Measurements from ENCODE around the gene IRX5. TPM values are rescaled to one million over a fixed set of nuclear protein-coding genes. Genes with fewer than 3 reads are reported as not detected.

IRX5 gene
- total and polyA plus RNA-seq, 2 of the 4 experiments (the other 2 are of a cell fraction), result not detected

GRCh38 chr16:54932021-54932660 is 1.5 kb downstream of the IRX5 start:
- Histone ChIP-seq H2BK15ac (ENCODE audit: low read depth, low read length) (no peak overlapping the region), H3K9ac (ENCODE audit: low read depth, low read length) (no peak overlapping the region), H3K79me1 (ENCODE audit: low read depth in 1 of 2, low read length in 2 of 2) (no peaks in the 10 kb centered on the region), H2BK120ac (ENCODE audit: low read depth, low read length) (no peak overlapping the region), H3K9me3 (ENCODE audit: control insufficient read depth, insufficient read depth, low read length) (peaks cover 11% of the 10 kb centered on the region; the same call in 1 of the 2 replicates), H3K9me1 (ENCODE audit: insufficient read depth, low read length) (no peaks in the 10 kb centered on the region), H2AK5ac (ENCODE audit: low read depth, low read length) (no peak overlapping the region), H3K36me3 (ENCODE audit: control insufficient read depth, insufficient read depth, low read length) (no peaks in the 10 kb centered on the region), H3K4me3 (ENCODE audit: insufficient read depth, low read depth, low read length) (no peak overlapping the region), H2BK5ac (ENCODE audit: low read depth, low read length, poor library complexity, severe bottlenecking) (no peak overlapping the region), H4K5ac (ENCODE audit: low read depth, low read length) (no peak overlapping the region), H2AFZ (replicated peaks; ENCODE audit: low read length, poor library complexity) (no peak overlapping the region), H4K20me1 (ENCODE audit: insufficient read depth, low read length) (0 out of 2 replicates have a peak, but pooled peaks cover 4% of the 10 kb centered on the region), H3K18ac (ENCODE audit: low read depth, low read length) (no peak overlapping the region), H3K14ac (replicated peaks; ENCODE audit: low read depth, low read length) (no peak overlapping the region), H3K4ac (ENCODE audit: low read depth, low read length) (no peak overlapping the region), H3K27ac (ENCODE audit: insufficient read depth, low read length) (no peak overlapping the region), H2AK9ac (replicated peaks; ENCODE audit: low read depth, low read length, poor library complexity) (no peak overlapping the region), H4K8ac (ENCODE audit: low read depth in 2 of 2, low read length in 2 of 2) (no peak overlapping the region), H2BK20ac (ENCODE audit: low read depth, low read length) (no peak overlapping the region), H4K91ac (ENCODE audit: insufficient read depth, low read depth, low read length) (no peak overlapping the region), H3K4me1 (ENCODE audit: control insufficient read depth, insufficient read depth, low read length) (no peaks in the 10 kb centered on the region), H3K27me3 (ENCODE audit: control insufficient read depth, insufficient read depth, low read length) (peaks cover 64% of the 10 kb centered on the region), H3K23ac (ENCODE audit: low read depth, low read length) (no peak overlapping the region), H3K4me2 (ENCODE audit: low read depth, low read length) (no peak overlapping the region), H3K56ac (ENCODE audit: extremely low read depth, insufficient read depth, low read length) (no peak overlapping the region)
- no TSS peak for BruUV-seq (replicated peaks)
- 0% methylated on average over 6 of the region's 48 CpGs; no CpG with 5 or more reads in 1 of the 2 experiments for WGBS, 2 experiments (ENCODE audit: extremely low coverage in 2 of 2, insufficient read length in 1 of 2)
- ChIA-PET POLR2A (ENCODE audit: unreplicated experiment) (no interaction called here), CTCF (no interaction called here)
- intact Hi-C loops (cut with micrococcal nuclease), result loop anchor here (10.0 kb wide), 1 partner anchor 647 kb away; the partner anchor contains the start of gene IRX3
- in situ Hi-C loops (cut with MboI; ENCODE audit: low sequenced_read_pairs), result loop anchor here (25.0 kb wide), 3 partner anchors 645 to 1170 kb away; partner anchors contain the start of gene IRX3
- no peak for ATAC-seq (ENCODE audit: low read depth)
- TF ChIP-seq RAD21 (IDR thresholded peaks at IDR 0.05; ENCODE audit: low read length), result no peak
- TF ChIP-seq BHLHE40 (IDR thresholded peaks at IDR 0.05; ENCODE audit: low read depth, low read length), result no peak
- no peak for TF ChIP-seq NFE2L2 (IDR thresholded peaks at IDR 0.05; ENCODE audit: low read depth, low read length)
- TF ChIP-seq SMC3 (IDR thresholded peaks at IDR 0.05; ENCODE audit: low read depth, low read length), result no peak
- TF ChIP-seq MXI1 (IDR thresholded peaks at IDR 0.05; ENCODE audit: borderline replicate concordance, low read depth, low read length), result no peak
- TF ChIP-seq CTCF (conservative IDR thresholded peaks at IDR 0.05; ENCODE audit: low read depth, low read length), result no peak
- TF ChIP-seq FOS (IDR thresholded peaks at IDR 0.05; ENCODE audit: low read depth, low read length), result no peak
- no peak for DNase-seq
- dilution Hi-C loops (cut with HindIII; ENCODE audit: low sequenced_read_pairs, unreplicated experiment), result no loop called here

All from IMR-90 (cell line).